Measurements from ENCODE around the gene GPNMB.

GPNMB gene

GRCh38 chr7:23266918-23267317, 20.3 kb downstream of the GPNMB start:
- H3K27ac ChIP-seq (ENCODE audit: insufficient read depth, low read length, poor library complexity, severe bottlenecking), result no peak overlapping the region
- H3K36me3 ChIP-seq (ENCODE audit: control insufficient read depth, insufficient read depth, low read length), result no peaks in the 10 kb centered on the region
- no peak for DNase-seq
- H3K4me1 ChIP-seq (ENCODE audit: control insufficient read depth, insufficient read depth, low read length, poor library complexity, severe bottlenecking), result no peaks in the 10 kb centered on the region
- no peaks in the 10 kb centered on the region for H3K9me3 ChIP-seq (ENCODE audit: control insufficient read depth, low read length)
- H3K4me3 ChIP-seq (ENCODE audit: insufficient read depth, low read depth, low read length, poor library complexity, severe bottlenecking), result no peak overlapping the region
- H3K27me3 ChIP-seq (replicated peaks; ENCODE audit: control insufficient read depth, insufficient read depth, low read length, poor library complexity, severe bottlenecking), result no peaks in the 10 kb centered on the region

- Histone ChIP-seq H3K36me3 (ENCODE audit: control insufficient read depth, insufficient read depth, low read length) (no peaks in the 10 kb centered on the region), H3K27me3 (replicated peaks; ENCODE audit: control insufficient read depth, insufficient read depth, low read length, poor library complexity, severe bottlenecking) (no peaks in the 10 kb centered on the region), H3K4me1 (ENCODE audit: control insufficient read depth, insufficient read depth, low read length, poor library complexity, severe bottlenecking) (no peaks in the 10 kb centered on the region), H3K4me3 (ENCODE audit: insufficient read depth, low read depth, low read length, poor library complexity, severe bottlenecking) (no peak overlapping the region), H3K27ac (ENCODE audit: insufficient read depth, low read length, poor library complexity, severe bottlenecking) (no peak overlapping the region), H3K9me3 (ENCODE audit: control insufficient read depth, low read length) (no peaks in the 10 kb centered on the region)
- DNase-seq, result no peak
Observed at GRCh38 chr7:23267357-23267756, 20.8 kb downstream of the GPNMB start.

GRCh38 chr7:23268167-23268566, 21.6 kb downstream of the GPNMB start:
- Histone ChIP-seq H3K27me3 (replicated peaks; ENCODE audit: control insufficient read depth, insufficient read depth, low read length, poor library complexity, severe bottlenecking) (no peaks in the 10 kb centered on the region), H3K36me3 (ENCODE audit: control insufficient read depth, insufficient read depth, low read length) (no peaks in the 10 kb centered on the region), H3K4me3 (ENCODE audit: insufficient read depth, low read depth, low read length, poor library complexity, severe bottlenecking) (no peak overlapping the region), H3K27ac (ENCODE audit: insufficient read depth, low read length, poor library complexity, severe bottlenecking) (no peak overlapping the region), H3K4me1 (ENCODE audit: control insufficient read depth, insufficient read depth, low read length, poor library complexity, severe bottlenecking) (no peaks in the 10 kb centered on the region), H3K9me3 (ENCODE audit: control insufficient read depth, low read length) (no peaks in the 10 kb centered on the region)
- no peak for DNase-seq

- DNase-seq, result no peak
- H3K9me3 ChIP-seq (ENCODE audit: control insufficient read depth, low read length), result no peaks in the 10 kb centered on the region
- H3K36me3 ChIP-seq (ENCODE audit: control insufficient read depth, insufficient read depth, low read length), result no peaks in the 10 kb centered on the region
- no peaks in the 10 kb centered on the region for H3K27me3 ChIP-seq (replicated peaks; ENCODE audit: control insufficient read depth, insufficient read depth, low read length, poor library complexity, severe bottlenecking)
- H3K27ac ChIP-seq (ENCODE audit: insufficient read depth, low read length, poor library complexity, severe bottlenecking), result no peak overlapping the region
- no peak overlapping the region for H3K4me3 ChIP-seq (ENCODE audit: insufficient read depth, low read depth, low read length, poor library complexity, severe bottlenecking)
- H3K4me1 ChIP-seq (ENCODE audit: control insufficient read depth, insufficient read depth, low read length, poor library complexity, severe bottlenecking), result no peaks in the 10 kb centered on the region
Observed at GRCh38 chr7:23268746-23269145, 22.2 kb downstream of the GPNMB start.

DNA sequence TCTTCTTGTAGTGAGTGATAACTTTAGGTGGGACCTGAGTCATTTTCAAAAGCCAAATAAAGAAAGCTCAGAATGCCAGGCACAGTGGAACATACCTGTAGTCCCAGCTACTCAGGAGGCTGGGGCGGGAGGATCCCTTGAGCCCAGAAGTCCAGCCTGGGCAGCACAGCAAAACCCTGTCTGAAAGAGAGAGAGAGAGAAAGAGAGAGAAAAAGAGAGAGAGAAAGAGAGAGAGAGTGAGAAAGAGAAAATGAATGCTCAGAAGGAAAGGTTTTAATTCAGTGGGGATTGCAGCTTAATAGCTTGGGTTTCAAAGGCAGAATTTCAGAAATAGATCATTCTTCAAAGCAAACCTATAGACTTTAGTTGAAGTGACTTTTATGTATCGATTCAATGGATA, 25.7 kb downstream of the GPNMB start:
- H3K27ac ChIP-seq (ENCODE audit: insufficient read depth, low read length, poor library complexity, severe bottlenecking), result no peak overlapping the region
- H3K4me3 ChIP-seq (ENCODE audit: insufficient read depth, low read depth, low read length, poor library complexity, severe bottlenecking), result no peak overlapping the region
- H3K9me3 ChIP-seq (ENCODE audit: control insufficient read depth, low read length), result no peaks in the 10 kb centered on the region
- DNase-seq, result no peak
- H3K36me3 ChIP-seq (ENCODE audit: control insufficient read depth, insufficient read depth, low read length), result no peaks in the 10 kb centered on the region
- H3K27me3 ChIP-seq (replicated peaks; ENCODE audit: control insufficient read depth, insufficient read depth, low read length, poor library complexity, severe bottlenecking), result no peaks in the 10 kb centered on the region
- H3K4me1 ChIP-seq (ENCODE audit: control insufficient read depth, insufficient read depth, low read length, poor library complexity, severe bottlenecking), result no peaks in the 10 kb centered on the region

- Histone ChIP-seq H3K36me3 (ENCODE audit: control insufficient read depth, insufficient read depth, low read length) (no peaks in the 10 kb centered on the region), H3K27ac (ENCODE audit: insufficient read depth, low read length, poor library complexity, severe bottlenecking) (no peak overlapping the region), H3K4me3 (ENCODE audit: insufficient read depth, low read depth, low read length, poor library complexity, severe bottlenecking) (no peak overlapping the region), H3K27me3 (replicated peaks; ENCODE audit: control insufficient read depth, insufficient read depth, low read length, poor library complexity, severe bottlenecking) (no peaks in the 10 kb centered on the region), H3K9me3 (ENCODE audit: control insufficient read depth, low read length) (no peaks in the 10 kb centered on the region), H3K4me1 (ENCODE audit: control insufficient read depth, insufficient read depth, low read length, poor library complexity, severe bottlenecking) (no peaks in the 10 kb centered on the region)
- DNase-seq, result peak; percentile 68 to 75 (median 70)
Observed at GRCh38 chr7:23273141-23273599, 26.6 kb downstream of the GPNMB start.

DNA sequence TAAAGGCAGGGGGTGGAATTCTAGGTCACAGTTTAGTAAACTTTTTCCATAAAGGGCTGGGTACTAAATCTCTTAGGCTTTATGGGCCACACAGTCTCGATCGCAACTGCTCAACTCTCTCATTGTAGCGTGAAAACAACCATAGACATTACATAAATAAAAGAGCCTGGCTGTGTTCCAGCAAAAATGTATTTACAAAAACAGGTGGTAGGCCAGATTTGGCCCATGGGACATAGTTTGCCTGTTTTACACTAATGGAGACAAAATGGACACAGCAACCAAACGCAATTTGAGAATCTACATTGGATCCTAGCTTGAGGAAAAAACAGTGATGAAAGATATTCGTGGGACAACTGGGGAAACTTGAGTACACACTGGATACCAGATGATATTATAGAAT, 29.3 kb downstream of the GPNMB start:
- H3K27me3 ChIP-seq (replicated peaks; ENCODE audit: control insufficient read depth, insufficient read depth, low read length, poor library complexity, severe bottlenecking), result no peaks in the 10 kb centered on the region
- no peak overlapping the region for H3K4me3 ChIP-seq (ENCODE audit: insufficient read depth, low read depth, low read length, poor library complexity, severe bottlenecking)
- H3K4me1 ChIP-seq (ENCODE audit: control insufficient read depth, insufficient read depth, low read length, poor library complexity, severe bottlenecking), result no peaks in the 10 kb centered on the region
- H3K9me3 ChIP-seq (ENCODE audit: control insufficient read depth, low read length), result no peaks in the 10 kb centered on the region
- H3K27ac ChIP-seq (ENCODE audit: insufficient read depth, low read length, poor library complexity, severe bottlenecking), result no peak overlapping the region
- no peaks in the 10 kb centered on the region for H3K36me3 ChIP-seq (ENCODE audit: control insufficient read depth, insufficient read depth, low read length)
- no peak for DNase-seq

DNA sequence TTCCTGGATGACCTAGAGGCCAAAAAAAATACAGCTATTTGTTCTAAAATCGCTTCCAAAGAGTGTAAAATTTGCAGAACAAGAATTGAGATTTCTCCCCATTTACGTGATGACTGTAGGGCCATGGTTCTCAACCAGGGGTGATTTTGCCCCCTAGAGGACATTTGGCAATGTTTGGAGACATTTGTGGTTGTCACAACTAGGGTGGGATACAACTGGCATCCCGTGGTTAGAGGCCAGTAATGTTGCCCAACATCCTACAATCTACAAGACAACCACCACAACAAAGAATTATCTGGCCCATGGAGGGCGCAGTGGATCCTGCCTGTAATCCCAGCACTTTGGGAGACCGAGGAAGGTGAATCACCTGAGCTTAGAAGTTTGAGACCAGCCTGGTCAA, 29.8 kb downstream of the GPNMB start:
- DNase-seq, result no peak
- Histone ChIP-seq H3K36me3 (ENCODE audit: control insufficient read depth, insufficient read depth, low read length) (no peaks in the 10 kb centered on the region), H3K4me3 (ENCODE audit: insufficient read depth, low read depth, low read length, poor library complexity, severe bottlenecking) (no peak overlapping the region), H3K27ac (ENCODE audit: insufficient read depth, low read length, poor library complexity, severe bottlenecking) (no peak overlapping the region), H3K4me1 (ENCODE audit: control insufficient read depth, insufficient read depth, low read length, poor library complexity, severe bottlenecking) (no peaks in the 10 kb centered on the region), H3K27me3 (replicated peaks; ENCODE audit: control insufficient read depth, insufficient read depth, low read length, poor library complexity, severe bottlenecking) (no peaks in the 10 kb centered on the region), H3K9me3 (ENCODE audit: control insufficient read depth, low read length) (no peaks in the 10 kb centered on the region)

DNA sequence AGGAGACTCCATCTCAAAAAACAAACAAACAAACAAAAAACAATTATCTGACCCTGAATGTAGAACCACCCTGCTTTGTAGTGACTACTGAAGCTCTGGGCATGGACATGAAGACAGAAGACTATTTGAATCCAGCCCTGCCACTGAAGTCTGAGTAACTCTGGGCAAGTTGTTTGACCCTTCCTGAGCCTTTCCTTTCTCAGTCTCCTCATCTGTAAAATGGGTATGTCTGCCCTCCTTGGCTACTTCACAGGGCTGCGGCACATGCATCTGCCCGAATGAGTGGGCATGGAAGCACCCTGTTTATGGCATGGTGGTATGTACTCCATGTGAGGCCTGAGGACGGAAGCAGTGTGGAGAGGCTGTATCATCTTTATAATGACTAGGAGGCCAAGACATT, 30.4 kb downstream of the GPNMB start:
- Histone ChIP-seq H3K36me3 (ENCODE audit: control insufficient read depth, insufficient read depth, low read length) (no peaks in the 10 kb centered on the region), H3K4me3 (ENCODE audit: insufficient read depth, low read depth, low read length, poor library complexity, severe bottlenecking) (no peak overlapping the region), H3K27me3 (replicated peaks; ENCODE audit: control insufficient read depth, insufficient read depth, low read length, poor library complexity, severe bottlenecking) (no peaks in the 10 kb centered on the region), H3K9me3 (ENCODE audit: control insufficient read depth, low read length) (no peaks in the 10 kb centered on the region), H3K4me1 (ENCODE audit: control insufficient read depth, insufficient read depth, low read length, poor library complexity, severe bottlenecking) (no peaks in the 10 kb centered on the region), H3K27ac (ENCODE audit: insufficient read depth, low read length, poor library complexity, severe bottlenecking) (no peak overlapping the region)
- no peak for DNase-seq

GRCh38 chr7:23277359-23277989, 30.9 kb downstream of the GPNMB start:
- H3K4me1 ChIP-seq (ENCODE audit: control insufficient read depth, insufficient read depth, low read length, poor library complexity, severe bottlenecking), result no peaks in the 10 kb centered on the region
- H3K27ac ChIP-seq (ENCODE audit: insufficient read depth, low read length, poor library complexity, severe bottlenecking), result no peak overlapping the region
- H3K4me3 ChIP-seq (ENCODE audit: insufficient read depth, low read depth, low read length, poor library complexity, severe bottlenecking), result no peak overlapping the region
- H3K27me3 ChIP-seq (replicated peaks; ENCODE audit: control insufficient read depth, insufficient read depth, low read length, poor library complexity, severe bottlenecking), result no peaks in the 10 kb centered on the region
- H3K36me3 ChIP-seq (ENCODE audit: control insufficient read depth, insufficient read depth, low read length), result no peaks in the 10 kb centered on the region
- no peak for DNase-seq
- no peaks in the 10 kb centered on the region for H3K9me3 ChIP-seq (ENCODE audit: control insufficient read depth, low read length)
